CD4-positive, alpha-beta T cell treated with Interleukin-15 for 4 hours (primary cell): ENCODE data around the gene SRF.

ENCODE experiments used
- DNase-seq: peaks from one replicate; pipeline ENCODE4 v3.0.0-alpha.2; 2020; ENCODE audit warnings: low spot score

The SRF gene

GRCh38 chr6:43183441-43183840 lies 12.4 kb downstream of the SRF start:
- DNase-seq = no peak

DNA sequence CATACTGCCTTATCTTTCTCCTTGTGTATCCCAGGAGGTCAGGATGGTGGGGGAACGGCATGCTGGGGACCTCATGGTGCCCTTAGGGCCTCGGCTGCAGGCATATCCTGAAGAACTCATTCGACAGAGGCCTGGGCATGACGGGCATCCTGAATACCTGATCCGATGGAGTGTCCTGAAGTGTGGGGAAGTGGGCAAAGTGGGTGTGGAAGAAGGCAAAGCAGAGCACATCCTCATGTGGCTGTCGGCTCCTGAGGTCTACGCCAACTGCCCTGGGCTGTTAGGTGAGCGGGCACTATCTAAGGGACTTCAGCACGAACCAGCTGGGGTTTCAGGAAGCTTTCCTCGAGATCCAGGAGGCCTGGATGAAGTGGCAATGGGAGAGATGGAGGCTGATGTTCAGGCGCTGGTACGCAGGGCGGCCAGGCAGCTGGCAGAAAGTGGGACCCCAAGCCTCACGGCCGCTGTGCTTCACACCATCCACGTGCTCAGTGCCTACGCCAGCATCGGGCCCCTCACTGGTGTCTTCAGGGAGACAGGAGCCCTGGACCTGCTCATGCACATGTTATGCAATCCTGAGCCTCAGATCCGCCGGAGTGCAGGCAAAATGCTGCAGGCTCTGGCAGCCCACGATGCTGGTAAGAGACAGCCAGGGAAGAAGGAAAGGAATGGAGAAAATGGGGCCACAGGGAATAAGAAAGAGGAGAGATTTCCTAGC lies 13.4 kb downstream of the SRF start:
- no peak for DNase-seq

- peak; percentile 31 for DNase-seq
These were observed 14.4 kb downstream of the SRF start for GRCh38 chr6:43185391-43185985.

GRCh38 chr6:43186019-43186418 lies 14.9 kb downstream of the SRF start:
- no peak for DNase-seq

- DNase-seq = no peak
These were observed 15.6 kb downstream of the SRF start for GRCh38 chr6:43186706-43187105.

DNA sequence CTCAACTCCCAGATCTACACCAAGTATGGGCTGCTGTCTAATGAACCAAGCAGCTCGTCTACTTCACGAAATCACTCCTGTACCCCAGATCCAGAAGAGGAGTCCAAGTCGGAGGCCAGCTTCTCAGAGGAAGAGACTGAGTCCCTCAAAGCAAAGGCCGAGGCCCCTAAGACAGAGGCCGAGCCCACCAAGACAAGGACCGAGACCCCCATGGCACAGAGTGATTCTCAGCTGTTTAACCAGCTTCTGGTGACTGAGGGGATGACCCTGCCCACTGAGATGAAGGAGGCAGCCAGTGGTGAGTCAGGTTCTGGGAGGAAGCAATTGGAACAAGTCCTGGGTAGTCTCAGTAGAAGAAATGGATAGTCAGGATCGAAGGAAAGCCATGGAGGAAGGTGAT lies 16.8 kb downstream of the SRF start:
- DNase-seq = no peak

DNA sequence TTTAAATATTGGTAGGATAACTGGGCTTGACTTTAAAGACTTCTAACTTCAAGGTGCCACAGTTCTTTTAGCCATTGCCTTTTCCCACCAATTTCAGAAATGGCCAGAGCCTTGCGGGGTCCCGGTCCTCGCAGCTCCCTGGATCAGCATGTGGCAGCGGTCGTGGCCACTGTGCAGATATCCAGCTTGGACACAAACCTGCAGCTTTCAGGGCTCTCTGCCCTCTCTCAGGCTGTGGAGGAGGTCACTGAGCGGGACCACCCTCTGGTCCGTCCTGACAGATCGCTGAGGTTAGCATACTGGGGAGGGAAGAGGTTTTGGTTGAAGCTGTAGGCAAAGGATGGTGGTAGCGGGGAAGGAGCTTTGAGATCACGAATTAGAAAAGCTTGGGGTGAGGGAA lies 17.4 kb downstream of the SRF start:
- DNase-seq = no peak

DNA sequence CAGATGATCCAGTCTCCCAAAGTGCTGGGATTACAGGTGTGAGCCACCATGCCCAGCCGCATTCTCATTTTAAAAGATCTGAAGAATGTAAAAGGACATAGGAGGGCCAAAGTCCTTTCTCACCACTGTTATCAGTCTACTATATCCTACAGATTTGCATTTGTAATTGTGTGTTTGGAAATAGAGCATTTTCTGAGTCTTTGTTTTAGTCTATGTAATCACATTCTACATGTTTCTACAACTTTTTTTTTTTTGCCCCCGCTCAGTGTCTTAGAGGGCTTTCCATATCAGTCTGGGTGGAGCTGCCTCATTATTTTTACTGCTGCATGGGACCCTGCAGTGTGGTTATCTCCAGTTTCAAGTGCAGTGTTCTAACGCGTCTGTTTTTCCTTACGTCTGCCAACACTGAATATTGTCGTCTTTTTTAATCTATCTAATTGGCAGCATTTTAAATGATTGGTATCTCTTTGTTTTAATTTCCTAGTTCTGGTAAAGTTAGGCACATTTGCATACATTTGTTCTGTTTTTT lies 18.8 kb downstream of the SRF start:
- DNase-seq = no peak

- DNase-seq = no peak
These were observed 21.8 kb downstream of the SRF start for GRCh38 chr6:43192911-43193310.

DNA sequence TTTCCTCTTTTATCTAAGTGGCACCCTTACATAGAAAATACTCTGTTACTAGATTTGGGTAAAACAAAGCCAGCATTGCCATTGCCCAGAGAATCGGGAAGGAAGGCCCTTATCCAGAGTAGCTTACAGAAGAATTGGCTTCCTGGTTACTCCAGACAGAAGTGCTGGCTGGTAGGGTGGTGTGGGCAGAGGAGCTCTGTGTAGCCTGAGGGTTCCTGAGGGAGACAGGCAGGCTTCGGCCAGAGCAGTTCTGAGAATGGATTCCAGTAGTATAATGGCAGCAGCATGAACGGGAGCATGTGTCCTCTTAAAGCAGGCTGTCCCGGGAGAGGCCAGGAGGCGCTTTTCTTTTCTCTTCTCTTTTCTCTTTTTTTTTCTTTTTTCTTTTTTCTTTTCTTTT lies 22.9 kb downstream of the SRF start:
- DNase-seq = no peak

DNA sequence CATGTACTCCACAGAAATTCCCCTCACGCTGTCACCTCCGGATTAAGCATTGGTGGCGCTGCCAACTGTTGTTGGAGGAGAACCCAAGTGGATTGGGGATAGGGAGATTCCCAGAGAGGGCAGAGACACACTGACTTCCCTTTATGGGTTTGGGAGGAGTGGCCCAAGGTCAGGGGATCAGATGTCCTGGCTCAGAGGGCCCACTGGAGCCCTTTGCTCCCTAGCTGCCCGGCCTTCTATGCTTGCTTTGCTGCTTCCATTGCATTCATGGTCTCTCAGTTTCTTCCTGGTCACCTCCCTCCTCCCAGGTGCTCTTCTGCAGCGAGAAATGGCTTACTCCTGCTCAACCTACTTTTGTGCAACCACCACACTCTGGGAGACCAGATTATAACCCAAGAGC lies 25.3 kb downstream of the SRF start:
- no peak for DNase-seq

DNA sequence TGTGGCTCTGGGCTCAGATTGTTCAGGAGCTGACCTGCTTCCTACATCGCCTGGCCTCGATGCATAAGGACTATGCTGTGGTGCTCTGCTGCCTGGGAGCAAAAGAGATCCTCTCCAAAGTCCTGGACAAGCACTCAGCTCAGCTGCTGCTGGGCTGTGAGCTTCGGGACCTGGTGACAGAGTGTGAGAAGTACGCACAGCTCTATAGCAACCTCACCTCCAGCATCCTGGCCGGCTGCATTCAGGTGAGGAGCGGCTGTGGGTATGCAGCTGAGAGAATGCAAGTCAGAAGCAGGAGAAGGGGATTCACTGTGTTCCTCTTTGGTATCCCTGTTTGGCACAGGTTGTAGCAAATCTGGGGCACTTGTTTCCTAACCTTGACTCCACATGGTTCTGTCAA lies 28.8 kb downstream of the SRF start:
- no peak for DNase-seq

GRCh38 chr6:43200541-43200940 lies 29.5 kb downstream of the SRF start:
- DNase-seq = no peak

DNA sequence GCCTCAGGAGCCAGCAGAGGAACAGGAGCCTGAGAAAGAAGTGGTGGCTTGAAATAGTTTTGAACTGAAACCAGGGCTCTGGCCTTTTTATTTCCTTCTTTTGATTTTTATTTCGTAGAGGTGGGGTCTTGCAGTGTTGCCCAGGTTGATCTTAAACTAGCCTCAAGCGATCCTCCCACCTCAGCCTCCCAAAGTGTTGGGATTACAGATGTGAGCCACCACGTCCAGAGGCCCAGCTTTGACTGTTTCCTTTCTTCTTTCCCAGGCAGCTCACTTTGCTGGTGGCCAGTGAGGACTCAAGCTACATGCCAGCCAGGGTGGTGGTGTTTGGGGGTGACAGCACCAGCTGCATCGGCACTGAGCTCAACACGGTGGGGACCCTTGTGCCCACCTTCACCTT lies 31.4 kb downstream of the SRF start:
- DNase-seq = no peak

DNA sequence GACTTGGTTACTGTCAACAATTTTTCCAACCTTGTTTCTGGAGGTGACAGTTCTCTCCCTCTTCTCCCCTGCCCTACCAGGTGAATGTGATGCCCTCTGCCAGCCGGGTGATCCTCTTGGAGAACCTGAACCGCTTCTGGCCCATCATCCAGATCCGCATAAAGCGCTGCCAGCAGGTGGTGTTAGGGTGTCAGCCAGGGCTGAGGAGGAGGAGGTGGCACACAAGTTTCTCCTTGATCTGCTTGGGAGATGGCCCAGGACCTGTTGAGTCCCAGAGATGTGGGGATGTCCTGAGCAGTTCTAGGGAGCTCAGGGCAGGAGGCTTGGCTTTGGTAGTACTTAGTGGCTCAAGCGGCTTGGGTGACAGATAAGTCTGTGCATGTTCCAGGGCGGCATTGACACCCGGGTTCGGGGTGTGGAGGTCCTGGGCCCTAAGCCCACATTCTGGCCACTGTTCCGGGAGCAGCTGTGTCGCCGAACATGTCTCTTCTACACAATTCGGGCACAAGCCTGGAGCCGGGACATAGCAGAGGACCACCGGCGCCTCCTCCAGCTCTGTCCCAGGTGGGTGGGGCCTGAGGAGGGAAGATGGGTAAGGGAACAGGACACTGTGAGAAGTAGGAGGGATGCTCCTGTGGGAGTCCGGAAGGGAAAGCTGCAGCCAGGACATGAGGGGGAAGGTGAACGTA lies 32.1 kb downstream of the SRF start:
- no peak for DNase-seq

DNA sequence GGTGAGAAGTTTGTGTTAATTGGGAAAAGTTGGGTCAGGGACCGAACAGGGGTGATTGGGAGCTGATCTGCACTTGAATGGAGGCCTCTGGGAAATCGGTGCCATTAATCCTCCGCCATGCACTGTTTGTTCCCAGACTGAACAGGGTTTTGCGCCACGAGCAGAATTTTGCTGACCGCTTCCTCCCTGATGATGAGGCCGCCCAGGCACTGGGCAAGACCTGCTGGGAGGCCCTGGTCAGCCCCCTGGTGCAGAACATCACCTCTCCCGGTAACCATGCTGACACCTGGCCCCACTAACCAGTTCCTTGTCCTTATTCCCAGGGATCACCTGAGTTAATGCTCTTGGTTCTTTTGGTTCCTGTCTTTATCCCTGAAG lies 32.6 kb downstream of the SRF start:
- no peak for DNase-seq

GRCh38 chr6:43204271-43205105 lies 33.4 kb downstream of the SRF start:
- DNase-seq = no peak

GRCh38 chr6:43205849-43206248 lies 34.8 kb downstream of the SRF start:
- DNase-seq = no peak

DNA sequence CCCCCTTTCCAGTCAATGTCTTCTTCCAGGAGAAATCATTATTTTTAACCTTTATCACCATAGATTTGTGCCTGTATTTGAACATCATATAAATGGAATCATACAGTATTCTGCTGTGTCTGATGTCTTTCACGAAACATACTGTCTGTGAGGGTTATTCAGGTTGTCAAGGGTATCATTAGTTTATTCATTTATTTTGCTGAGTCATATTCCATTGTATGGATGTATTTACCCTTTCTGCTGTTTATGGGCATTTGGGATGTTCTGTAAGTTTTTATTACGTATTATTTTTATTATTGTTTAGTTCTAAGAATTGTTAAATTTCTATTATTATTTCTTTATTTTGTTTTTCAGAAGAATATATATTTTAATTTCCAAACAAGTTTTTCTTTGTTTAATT lies 36.2 kb downstream of the SRF start:
- DNase-seq = no peak

GRCh38 chr6:43211955-43212354 lies 40.9 kb downstream of the SRF start:
- DNase-seq = no peak

DNA sequence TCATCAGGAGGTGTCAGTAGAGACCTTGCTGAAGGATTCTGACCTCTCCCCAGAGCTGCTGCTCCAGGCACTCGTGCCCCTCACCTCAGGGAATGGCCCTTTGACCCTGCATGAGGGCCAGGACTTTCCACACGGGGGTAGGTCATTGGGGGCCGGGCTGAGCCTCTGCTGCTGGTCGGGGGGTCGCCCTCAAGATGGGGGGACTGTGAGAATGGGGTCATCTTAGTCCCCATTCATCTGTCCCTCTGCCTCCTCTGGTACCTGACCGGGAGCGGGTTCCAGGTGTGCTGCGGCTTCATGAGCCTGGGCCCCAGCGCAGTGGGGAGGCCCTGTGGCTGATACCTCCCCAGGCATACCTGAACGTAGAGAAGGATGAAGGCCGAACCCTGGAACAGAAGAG lies 42.4 kb downstream of the SRF start:
- no peak for DNase-seq

DNA sequence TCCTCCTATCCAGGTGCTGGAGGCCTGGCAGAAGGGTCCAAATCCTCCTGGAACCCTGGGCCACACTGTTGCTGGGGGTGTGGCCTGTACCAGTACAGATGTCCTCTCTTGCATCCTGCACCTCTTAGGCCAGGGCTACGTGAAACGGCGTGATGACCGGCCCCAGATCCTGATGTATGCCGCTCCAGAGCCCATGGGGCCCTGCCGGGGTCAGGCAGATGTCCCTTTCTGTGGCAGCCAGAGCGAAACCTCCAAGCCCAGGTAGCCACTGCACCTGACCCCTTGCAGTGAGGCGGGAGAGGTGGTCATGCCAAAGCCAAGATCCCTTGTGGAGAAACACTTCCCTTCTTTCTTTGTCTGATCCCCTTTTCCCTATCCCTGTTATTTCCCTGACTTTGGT lies 44.0 kb downstream of the SRF start:
- no peak for DNase-seq

DNA sequence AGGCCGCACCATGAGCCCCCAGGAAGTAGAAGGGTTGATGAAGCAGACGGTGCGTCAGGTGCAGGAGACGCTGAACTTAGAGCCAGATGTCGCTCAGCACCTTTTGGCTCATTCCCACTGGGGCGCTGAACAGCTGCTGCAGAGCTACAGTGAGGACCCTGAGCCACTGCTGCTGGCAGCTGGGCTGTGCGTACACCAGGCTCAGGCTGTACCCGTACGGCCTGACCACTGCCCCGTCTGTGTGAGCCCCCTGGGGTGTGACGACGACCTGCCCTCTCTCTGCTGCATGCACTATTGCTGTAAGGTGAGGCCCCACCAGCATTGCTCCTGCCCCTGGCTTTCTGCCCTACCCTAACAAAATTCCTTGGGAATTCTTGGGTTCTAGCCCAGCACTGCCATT lies 45.1 kb downstream of the SRF start:
- no peak for DNase-seq
